Astrocyte (in vitro differentiated cells and primary cell): Measurements from ENCODE around the gene GIPR.

ENCODE experiments used
- EZH2 ChIP-seq: IDR thresholded peaks from 2 replicates; pipeline ENCODE4 v1.6.1; 2012; ENCODE audit warnings: mild to moderate bottlenecking, low read length, inconsistent platforms; ENCODE audit not compliant: insufficient read depth
- TF ChIP-seq, protein P1 (sequence below): IDR thresholded peaks from 2 replicates; pipeline ENCODE4 v1.5.1; 2011; ENCODE audit warnings: low read depth, mild to moderate bottlenecking, inconsistent platforms, low read length, moderate library complexity; ENCODE audit not compliant: insufficient read depth

DNA sequence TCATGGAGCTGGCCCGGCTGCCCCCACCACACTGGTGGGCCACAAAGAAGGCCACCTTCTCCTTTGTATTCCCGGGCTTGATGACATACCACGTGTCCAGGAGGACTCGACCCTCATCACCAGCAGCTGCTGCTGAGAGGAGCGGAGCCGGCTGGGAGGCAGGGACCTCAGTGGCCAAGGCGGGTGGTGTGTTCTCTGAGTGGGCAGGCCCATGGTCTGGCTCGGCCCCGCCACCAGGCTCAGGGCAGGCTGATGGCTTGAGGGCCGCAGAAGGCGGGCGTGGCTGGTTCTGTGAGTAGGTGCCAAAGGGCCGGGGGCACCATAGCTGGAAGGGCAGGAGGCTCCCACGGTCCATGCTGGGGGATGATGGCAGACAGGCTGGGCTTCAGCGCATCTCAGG lies 45.1 kb downstream of the GIPR start:
- TF ChIP-seq, protein P1, sequence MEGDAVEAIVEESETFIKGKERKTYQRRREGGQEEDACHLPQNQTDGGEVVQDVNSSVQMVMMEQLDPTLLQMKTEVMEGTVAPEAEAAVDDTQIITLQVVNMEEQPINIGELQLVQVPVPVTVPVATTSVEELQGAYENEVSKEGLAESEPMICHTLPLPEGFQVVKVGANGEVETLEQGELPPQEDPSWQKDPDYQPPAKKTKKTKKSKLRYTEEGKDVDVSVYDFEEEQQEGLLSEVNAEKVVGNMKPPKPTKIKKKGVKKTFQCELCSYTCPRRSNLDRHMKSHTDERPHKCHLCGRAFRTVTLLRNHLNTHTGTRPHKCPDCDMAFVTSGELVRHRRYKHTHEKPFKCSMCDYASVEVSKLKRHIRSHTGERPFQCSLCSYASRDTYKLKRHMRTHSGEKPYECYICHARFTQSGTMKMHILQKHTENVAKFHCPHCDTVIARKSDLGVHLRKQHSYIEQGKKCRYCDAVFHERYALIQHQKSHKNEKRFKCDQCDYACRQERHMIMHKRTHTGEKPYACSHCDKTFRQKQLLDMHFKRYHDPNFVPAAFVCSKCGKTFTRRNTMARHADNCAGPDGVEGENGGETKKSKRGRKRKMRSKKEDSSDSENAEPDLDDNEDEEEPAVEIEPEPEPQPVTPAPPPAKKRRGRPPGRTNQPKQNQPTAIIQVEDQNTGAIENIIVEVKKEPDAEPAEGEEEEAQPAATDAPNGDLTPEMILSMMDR: no peak
- no peak for TF ChIP-seq EZH2
